ENCODE results near the gene ELMO1. TPM values are rescaled to one million over a fixed set of nuclear protein-coding genes. Genes with fewer than 3 reads are reported as not detected.

Gene ELMO1
- total RNA-seq, 1 donor from 2014 or later, result 132 TPM

DNA sequence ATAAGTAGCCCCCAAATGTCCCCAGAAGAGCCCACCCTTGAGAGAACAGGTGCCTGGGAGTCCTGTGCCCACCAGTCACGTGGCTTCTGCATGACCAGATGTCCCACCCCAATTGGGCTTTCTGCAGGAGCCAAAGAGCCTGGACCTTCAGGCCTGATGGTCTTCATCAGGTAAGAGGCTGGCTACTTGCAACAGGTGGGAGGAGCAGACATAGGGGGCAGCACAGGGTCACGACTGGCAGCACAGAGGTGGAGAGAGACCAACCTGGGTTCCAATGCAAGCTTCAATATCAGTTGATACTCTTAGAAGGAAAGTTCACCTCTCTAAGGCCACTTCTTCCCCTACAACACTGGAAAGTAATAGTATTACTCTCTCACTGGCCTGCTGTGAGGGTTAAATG, 288.0 kb downstream of the ELMO1 start:
- H3K4me3 Mint-ChIP-seq, result no peak overlapping the region
- ATAC-seq (ENCODE audit: low read depth), result no peak
- H3K27me3 Mint-ChIP-seq, result no peaks in the 10 kb centered on the region
- H3K9me3 Mint-ChIP-seq, result peaks cover 2% of the 10 kb centered on the region
- no peaks in the 10 kb centered on the region for H3K4me1 Mint-ChIP-seq
- TF ChIP-seq, protein P1, sequence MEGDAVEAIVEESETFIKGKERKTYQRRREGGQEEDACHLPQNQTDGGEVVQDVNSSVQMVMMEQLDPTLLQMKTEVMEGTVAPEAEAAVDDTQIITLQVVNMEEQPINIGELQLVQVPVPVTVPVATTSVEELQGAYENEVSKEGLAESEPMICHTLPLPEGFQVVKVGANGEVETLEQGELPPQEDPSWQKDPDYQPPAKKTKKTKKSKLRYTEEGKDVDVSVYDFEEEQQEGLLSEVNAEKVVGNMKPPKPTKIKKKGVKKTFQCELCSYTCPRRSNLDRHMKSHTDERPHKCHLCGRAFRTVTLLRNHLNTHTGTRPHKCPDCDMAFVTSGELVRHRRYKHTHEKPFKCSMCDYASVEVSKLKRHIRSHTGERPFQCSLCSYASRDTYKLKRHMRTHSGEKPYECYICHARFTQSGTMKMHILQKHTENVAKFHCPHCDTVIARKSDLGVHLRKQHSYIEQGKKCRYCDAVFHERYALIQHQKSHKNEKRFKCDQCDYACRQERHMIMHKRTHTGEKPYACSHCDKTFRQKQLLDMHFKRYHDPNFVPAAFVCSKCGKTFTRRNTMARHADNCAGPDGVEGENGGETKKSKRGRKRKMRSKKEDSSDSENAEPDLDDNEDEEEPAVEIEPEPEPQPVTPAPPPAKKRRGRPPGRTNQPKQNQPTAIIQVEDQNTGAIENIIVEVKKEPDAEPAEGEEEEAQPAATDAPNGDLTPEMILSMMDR (IDR thresholded peaks at IDR 0.05), result no peak
- DNase-seq, result no peak
- H3K36me3 Mint-ChIP-seq (ENCODE audit: low read depth), result peaks cover 44% of the 10 kb centered on the region
- POLR2A ChIA-PET, result no interaction called here
- H3K27ac Mint-ChIP-seq, result no peak overlapping the region
- intact Hi-C loops (cut with micrococcal nuclease), result no loop called here
- CTCF ChIA-PET, result no interaction called here

DNA sequence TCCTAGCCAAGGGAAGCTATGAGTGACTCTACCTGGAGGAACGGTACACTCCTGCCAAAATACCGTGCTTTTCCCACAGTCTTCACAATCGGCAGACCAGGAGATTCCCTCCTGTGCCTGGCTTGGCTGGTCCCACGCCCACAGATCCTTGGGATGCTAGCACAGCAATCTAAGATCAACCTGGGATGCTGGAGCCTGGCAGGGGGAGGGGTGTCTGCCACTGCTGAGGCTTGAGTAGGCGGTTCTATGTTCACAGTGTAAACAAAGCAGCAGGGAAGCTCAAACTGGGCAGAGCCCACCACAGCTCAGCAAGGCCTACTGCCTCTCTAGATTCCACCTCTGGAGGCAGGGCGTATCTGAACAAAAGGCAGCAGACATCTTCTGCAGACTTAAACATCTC, 295.3 kb downstream of the ELMO1 start:
- no peak for DNase-seq

GRCh38 chr7:37151741-37152413, 296.8 kb downstream of the ELMO1 start:
- ATAC-seq (ENCODE audit: low read depth) (no peak), DNase-seq (no peak)
- H3K27me3 Mint-ChIP-seq, result no peaks in the 10 kb centered on the region
- CTCF ChIA-PET, result no interaction called here
- no peak overlapping the region for H3K4me3 Mint-ChIP-seq
- POLR2A ChIA-PET, result interaction anchor here (0.7 kb wide), 1 partner anchor 483 kb away, joined by 3 read pairs; no protein-coding TSS in a partner anchor
- TF ChIP-seq, protein P1 (IDR thresholded peaks at IDR 0.05), result no peak
- intact Hi-C loops (cut with micrococcal nuclease), result no loop called here
- no peak overlapping the region for H3K27ac Mint-ChIP-seq
- peaks cover 77% of the 10 kb centered on the region for H3K36me3 Mint-ChIP-seq (ENCODE audit: low read depth)
- H3K9me3 Mint-ChIP-seq, result no peaks in the 10 kb centered on the region
- H3K4me1 Mint-ChIP-seq, result peaks cover 8% of the 10 kb centered on the region

More for the DNA sequence above, 295.3 kb downstream of the ELMO1 start:
- peaks cover 77% of the 10 kb centered on the region for H3K36me3 Mint-ChIP-seq (ENCODE audit: low read depth)
- H3K9me3 Mint-ChIP-seq, result no peaks in the 10 kb centered on the region
- ATAC-seq (ENCODE audit: low read depth), result no peak
- TF ChIP-seq, protein P1 (IDR thresholded peaks at IDR 0.05), result no peak
- intact Hi-C loops (cut with micrococcal nuclease), result no loop called here
- ChIA-PET CTCF (interaction anchor here (0.8 kb wide), 1 partner anchor 8 kb away, joined by 3 read pairs; no protein-coding TSS in a partner anchor), POLR2A (no interaction called here)
- no peak overlapping the region for H3K27ac Mint-ChIP-seq
- no peak overlapping the region for H3K4me3 Mint-ChIP-seq
- H3K4me1 Mint-ChIP-seq, result peaks cover 8% of the 10 kb centered on the region
- no peaks in the 10 kb centered on the region for H3K27me3 Mint-ChIP-seq

- POLR2A ChIA-PET, result no interaction called here
- Mint-ChIP-seq H3K27me3 (no peaks in the 10 kb centered on the region), H3K36me3 (ENCODE audit: low read depth) (peaks cover 70% of the 10 kb centered on the region), H3K4me3 (no peak overlapping the region), H3K9me3 (no peaks in the 10 kb centered on the region), H3K4me1 (peaks cover 8% of the 10 kb centered on the region), H3K27ac (no peak overlapping the region)
- ATAC-seq (ENCODE audit: low read depth) (no peak), DNase-seq (no peak)
- intact Hi-C loops (cut with micrococcal nuclease), result no loop called here
- TF ChIP-seq, protein P1 (IDR thresholded peaks at IDR 0.05), result no peak
- CTCF ChIA-PET, result no interaction called here
Measured at GRCh38 chr7:37150856-37151255, 297.8 kb downstream of the ELMO1 start.

- Mint-ChIP-seq H3K27ac (no peak overlapping the region), H3K4me1 (peaks cover 8% of the 10 kb centered on the region), H3K4me3 (no peak overlapping the region), H3K27me3 (no peaks in the 10 kb centered on the region), H3K36me3 (ENCODE audit: low read depth) (peaks cover 66% of the 10 kb centered on the region), H3K9me3 (no peaks in the 10 kb centered on the region)
- TF ChIP-seq, protein P1 (IDR thresholded peaks at IDR 0.05), result no peak
- DNase-seq (no peak), ATAC-seq (ENCODE audit: low read depth) (no peak)
- intact Hi-C loops (cut with micrococcal nuclease), result no loop called here
- CTCF ChIA-PET, result no interaction called here
- POLR2A ChIA-PET, result no interaction called here
Measured at GRCh38 chr7:37150180-37150579, 298.5 kb downstream of the ELMO1 start.

Measured in activated B cell treated with CpG ODN at 0.5 μM for 24 hours (primary cell).